Kasumi-1 (cell line): ENCODE data around the gene TCF7L2.

ENCODE experiments used
- DNase-seq, 2 experiments: peaks; one replicate each; lab custom pipeline; 2025; lab: John Stamatoyannopoulos, UW

The TCF7L2 gene

GRCh38 chr10:113066561-113067312 lies 116.7 kb downstream of the TCF7L2 start:
- DNase-seq: no peak

GRCh38 chr10:113067501-113067900 lies 117.5 kb downstream of the TCF7L2 start:
- DNase-seq: no peak

- no peak for DNase-seq
These were observed 118.3 kb downstream of the TCF7L2 start for GRCh38 chr10:113068178-113068890.

GRCh38 chr10:113069595-113069994 lies 119.5 kb downstream of the TCF7L2 start:
- DNase-seq: no peak

DNA sequence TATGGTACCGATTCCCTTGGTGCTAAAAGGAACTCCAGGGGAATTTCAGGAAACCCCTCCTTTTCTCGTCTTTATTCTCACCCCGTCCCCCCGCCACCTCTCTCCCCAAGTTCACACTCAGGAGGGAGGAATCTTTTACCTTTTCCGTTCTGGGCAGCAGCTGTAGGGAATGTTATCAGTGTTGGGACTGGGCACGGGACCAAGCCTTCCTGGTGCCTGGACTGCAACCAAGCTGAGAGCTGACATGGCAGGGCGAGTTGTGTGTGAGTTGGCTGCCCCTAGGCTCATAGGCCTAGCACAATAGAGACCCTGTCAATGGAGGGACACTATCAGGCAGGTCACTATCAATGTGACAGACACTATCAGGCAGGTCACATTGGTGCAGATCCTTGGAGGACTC lies 121.4 kb downstream of the TCF7L2 start:
- DNase-seq: no peak

- DNase-seq: no peak
These were observed 123.6 kb downstream of the TCF7L2 start for GRCh38 chr10:113073549-113074189.

DNA sequence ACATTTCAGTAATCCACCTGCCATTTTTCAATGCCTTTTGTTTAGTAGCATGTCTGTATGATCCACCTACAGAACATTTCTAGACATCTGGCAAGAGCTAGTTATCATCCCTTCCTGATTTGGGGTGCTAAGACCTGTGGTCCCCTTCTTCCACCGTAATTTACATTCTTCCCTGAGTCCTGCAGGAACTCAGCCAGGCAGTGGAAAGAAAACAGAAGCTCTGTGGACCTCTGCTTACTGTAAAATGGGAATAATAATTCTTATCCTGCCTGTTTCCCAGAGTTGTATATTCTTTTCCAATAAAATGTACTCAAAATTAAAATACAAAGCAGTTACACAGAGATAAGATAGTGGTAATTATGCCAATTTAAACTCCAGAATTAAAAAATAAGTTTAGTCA lies 126.9 kb downstream of the TCF7L2 start:
- no peak for DNase-seq

- no peak for DNase-seq
These were observed 128.3 kb downstream of the TCF7L2 start for GRCh38 chr10:113078282-113078907.

DNA sequence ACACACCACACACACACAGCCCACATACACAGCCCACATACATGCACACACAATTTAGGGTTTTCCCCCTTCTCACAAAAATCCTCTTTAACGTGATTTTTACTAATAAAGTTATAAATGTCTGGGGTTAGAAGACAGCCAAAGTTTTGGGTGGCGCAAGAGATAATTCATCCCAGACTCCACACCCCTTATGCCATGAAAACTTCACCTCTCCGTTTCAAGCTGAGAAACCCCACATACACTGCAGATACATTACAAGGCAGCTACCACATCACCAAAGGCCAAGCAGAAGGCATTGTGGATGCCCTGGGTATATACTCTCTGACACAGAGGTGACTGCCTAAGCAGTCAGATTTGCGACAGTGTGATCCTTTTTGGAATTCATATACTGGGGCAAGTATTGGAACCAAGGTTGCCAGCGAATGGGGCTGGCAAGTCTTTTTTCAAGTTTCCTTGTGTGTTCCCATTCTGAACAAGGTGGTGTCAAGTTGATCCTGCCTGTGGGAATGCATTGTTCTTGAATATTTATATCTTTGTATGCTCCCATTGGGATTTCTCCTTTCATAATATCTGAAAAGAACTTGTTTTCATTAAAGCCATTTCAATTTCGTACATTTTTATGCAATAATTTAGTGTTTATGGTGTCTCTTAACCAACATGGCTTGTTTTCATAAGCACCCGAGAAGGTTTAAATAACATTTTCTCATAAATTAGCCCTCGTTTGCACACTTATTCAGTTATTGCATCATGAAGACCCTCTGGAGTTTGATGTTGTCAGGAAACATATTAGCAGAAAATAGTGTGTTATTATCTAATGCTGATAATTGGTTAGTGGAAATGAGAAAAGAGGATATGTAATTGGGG lies 130.2 kb downstream of the TCF7L2 start:
- DNase-seq: no peak

DNA sequence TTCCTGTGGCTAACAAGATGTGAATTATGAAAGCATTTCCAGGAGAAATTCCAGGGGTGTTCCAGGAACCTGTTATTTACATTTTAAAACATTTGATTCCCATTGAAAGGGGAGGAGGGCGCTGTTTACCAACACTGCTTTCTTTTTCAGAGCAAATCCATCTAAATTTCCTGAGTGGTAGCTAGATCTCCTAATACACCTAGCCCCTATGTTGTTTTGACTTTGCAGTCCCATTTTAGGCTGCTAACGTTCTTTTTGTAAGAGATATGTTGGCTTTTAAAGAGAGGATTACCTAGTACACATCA lies 130.8 kb downstream of the TCF7L2 start:
- no peak for DNase-seq

DNA sequence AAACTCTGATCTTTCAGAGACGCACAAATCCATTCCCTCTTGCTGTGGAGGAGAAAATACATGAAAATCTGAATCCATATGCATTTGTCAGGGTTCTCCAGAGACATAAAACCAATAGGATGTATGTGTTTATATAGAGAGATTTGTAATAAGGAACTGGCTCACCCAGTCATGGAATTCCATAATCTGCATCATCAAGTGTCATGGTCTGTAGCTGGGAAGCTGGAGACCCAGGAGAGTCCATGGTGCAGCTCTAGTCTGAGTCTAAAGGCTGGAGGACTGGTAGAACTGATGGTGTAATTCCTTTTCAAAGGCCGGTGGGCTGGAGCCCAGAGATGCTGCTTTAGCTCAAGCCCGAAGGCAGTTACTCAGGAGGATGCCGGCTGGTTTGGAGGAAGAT lies 134.0 kb downstream of the TCF7L2 start:
- DNase-seq: no peak

GRCh38 chr10:113085776-113086175 lies 135.7 kb downstream of the TCF7L2 start:
- DNase-seq: no peak

GRCh38 chr10:113086282-113086681 lies 136.2 kb downstream of the TCF7L2 start:
- no peak for DNase-seq

DNA sequence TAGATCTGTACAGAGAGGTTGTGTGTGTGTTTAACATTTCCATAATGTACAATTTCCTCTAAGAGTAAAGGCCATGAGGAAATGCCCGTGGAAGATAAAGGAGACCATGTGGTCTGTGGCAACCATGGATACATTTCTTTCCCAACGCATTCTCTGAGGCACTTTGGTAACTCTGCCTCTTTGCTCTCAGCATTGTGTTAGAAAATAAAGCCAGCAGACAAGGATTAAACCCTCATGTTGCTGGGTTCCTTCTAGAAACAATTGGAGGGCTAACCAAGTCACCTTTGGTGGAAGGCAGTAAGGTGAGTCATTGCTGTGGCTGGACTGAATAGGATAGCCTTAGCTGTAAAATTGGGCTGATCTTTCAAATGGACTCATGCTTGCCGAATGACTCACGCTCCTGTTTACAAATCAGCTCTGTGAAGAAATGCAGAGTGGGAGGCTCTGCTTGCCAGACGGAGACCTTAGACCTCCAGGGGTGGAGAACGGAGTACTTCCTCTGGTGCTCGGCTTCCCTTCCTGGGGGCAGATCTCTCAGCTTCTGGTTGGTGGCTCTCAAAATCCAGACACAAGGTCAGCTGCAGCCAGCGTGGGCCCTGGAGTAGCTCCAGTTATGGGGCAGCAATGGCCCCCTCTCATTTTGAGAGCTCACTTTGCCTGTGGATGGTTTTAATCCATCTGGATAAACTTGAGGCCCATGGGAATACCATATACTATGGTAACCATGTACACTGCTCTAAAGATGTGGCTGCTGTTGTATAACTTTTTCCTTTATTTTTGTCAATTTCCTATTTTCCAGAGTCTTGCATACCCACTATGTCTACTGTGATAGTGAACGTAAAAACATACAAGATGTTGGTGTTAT lies 137.3 kb downstream of the TCF7L2 start:
- peak; percentile 17 to 34 for DNase-seq

DNA sequence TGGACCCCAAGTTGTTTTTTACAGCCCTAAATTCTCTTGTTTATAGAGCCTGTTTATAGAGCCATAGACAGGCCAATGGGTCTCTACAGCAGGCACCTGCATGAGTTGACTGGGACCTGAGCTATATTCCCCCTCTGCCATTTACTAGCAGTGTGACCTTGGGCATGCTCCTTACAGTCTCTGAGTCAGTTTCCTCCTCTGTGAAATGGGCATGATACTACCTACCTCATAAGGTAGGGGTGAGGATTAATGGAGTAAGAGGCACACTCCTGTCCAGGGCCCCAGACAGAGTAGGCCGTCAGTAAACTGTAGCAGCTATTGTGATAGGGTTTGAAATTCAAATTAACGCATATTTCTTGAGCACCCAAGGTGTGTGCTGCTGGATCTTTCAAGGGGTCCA lies 138.1 kb downstream of the TCF7L2 start:
- no peak for DNase-seq

DNA sequence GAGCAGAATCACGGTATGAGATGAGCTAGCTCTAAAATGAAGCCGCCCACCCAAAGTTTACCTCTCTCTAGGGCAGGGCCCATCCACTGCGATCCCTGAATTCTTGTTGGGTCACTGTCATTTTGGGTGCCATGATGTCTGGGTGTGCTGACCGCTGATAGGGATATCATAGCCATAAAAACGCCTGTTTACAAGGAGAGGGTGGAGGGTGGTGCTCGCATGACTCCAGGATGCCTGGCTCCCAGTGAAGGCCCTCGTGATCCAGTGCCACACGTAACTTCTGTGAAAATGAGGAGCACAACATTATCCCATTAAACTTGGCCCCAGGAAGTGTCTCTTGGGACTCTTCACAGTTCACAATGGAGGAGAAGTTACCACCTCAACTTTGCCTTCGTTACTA lies 139.5 kb downstream of the TCF7L2 start:
- no peak for DNase-seq

GRCh38 chr10:113091920-113092319 lies 141.9 kb downstream of the TCF7L2 start:
- DNase-seq: no peak

DNA sequence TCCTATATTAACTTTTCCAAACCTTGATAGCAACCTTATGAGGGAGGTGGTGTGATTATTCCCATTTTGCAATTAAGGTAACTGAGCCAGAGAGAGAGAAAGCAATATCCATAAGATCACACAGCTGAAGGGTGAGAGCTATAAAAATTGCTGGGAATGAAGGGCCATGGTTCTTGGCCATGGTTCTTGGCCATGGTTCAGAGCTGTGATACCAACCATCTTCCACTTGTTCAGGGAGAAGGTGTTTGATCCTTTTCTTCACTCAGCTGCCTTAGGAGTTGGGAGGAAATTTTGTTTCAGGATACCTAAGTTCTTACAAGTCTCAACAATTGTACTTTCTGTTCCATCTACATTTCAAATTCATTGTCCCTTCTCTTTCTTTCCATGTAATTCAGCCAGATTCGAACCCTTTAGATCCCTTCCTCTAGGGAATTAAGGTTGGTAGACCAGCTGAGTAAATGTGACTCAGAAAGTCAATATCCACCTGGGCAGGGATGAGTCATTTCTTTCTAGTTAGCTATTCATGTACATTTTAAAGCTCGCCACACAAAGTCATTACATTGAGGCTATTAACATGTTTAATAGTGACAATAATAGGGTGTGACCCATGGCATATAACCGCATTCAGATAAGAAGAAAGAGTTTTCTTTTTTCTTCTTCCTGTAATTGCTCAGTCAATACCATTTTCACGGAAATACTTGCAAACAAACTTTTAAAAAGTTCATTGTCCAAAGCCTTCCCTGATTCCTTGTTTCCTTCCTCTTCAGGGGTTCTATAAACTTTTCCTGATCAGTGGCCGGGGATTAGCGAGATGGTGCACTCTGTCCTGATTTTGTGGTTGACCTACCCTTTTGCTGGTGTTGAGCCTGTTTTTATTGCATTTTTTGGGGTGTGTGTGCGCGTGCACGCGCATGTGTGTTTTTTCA lies 143.4 kb downstream of the TCF7L2 start:
- DNase-seq: no peak

DNA sequence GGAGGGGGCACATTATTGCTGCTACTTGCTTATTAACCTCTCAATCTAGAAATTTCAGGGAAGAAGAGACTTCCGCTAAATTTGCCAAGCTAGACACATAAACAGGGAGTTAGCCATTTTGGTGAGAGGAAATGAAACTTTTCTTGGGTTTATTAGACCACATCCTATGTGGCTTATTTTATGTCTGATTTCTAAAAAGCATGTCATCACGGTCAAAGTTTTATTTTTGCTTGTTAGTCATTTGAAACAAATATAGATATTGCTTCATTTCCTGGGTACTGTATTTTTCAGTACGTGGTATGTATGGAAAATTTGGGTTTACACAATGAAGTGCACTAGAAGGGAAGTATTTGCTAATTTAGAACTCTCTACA lies 144.1 kb downstream of the TCF7L2 start:
- peak; percentile 90 for DNase-seq
